GM12801 (cell line): ENCODE measurements around the gene MXRA7.

Source experiments
- TF ChIP-seq, protein P1 (sequence below): IDR thresholded peaks from one replicate; pipeline ENCODE4 v1.5.1; 2011; ENCODE audit warnings: control low read depth; ENCODE audit not compliant: insufficient read length; ENCODE audit errors: extremely low read depth

The MXRA7 gene

DNA sequence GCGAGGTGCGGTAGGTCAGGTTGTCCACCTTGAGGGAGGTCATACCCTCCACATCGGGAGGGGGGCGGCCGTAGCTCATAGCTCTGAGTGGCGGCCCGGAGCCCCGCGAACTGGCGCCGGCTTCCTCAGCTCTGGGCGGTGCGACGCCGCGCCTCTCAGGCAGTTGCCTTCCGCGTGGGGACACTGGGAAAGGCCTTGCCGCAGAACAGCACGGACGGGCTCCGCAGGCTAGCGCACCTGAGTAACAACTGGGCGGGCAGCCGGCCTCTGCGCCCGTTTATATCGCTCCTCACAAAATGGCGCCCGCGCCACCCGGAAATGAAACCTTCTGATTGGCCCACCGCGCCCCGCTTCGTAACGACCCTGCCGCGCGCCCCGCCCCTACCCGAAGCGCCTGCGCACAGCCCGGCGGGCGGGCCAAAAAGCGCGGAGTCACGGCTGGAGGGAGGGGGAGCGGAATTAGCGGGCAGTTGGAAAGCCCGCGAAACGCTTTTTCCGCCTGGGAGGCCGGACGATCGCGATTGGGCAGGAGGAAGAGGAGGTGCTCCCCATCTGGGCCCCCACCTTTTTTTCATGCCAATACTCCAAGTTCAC lies 26.4 kb upstream of the MXRA7 start, which contains the start of gene SRSF2:
Gene SRSF2, minus strand, starts transcription at position 250 of the 594 bp plus-strand sequence. Its CDS starts 171 bp downstream, at position 79.
- TF ChIP-seq, protein P1, sequence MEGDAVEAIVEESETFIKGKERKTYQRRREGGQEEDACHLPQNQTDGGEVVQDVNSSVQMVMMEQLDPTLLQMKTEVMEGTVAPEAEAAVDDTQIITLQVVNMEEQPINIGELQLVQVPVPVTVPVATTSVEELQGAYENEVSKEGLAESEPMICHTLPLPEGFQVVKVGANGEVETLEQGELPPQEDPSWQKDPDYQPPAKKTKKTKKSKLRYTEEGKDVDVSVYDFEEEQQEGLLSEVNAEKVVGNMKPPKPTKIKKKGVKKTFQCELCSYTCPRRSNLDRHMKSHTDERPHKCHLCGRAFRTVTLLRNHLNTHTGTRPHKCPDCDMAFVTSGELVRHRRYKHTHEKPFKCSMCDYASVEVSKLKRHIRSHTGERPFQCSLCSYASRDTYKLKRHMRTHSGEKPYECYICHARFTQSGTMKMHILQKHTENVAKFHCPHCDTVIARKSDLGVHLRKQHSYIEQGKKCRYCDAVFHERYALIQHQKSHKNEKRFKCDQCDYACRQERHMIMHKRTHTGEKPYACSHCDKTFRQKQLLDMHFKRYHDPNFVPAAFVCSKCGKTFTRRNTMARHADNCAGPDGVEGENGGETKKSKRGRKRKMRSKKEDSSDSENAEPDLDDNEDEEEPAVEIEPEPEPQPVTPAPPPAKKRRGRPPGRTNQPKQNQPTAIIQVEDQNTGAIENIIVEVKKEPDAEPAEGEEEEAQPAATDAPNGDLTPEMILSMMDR, result no peak

DNA sequence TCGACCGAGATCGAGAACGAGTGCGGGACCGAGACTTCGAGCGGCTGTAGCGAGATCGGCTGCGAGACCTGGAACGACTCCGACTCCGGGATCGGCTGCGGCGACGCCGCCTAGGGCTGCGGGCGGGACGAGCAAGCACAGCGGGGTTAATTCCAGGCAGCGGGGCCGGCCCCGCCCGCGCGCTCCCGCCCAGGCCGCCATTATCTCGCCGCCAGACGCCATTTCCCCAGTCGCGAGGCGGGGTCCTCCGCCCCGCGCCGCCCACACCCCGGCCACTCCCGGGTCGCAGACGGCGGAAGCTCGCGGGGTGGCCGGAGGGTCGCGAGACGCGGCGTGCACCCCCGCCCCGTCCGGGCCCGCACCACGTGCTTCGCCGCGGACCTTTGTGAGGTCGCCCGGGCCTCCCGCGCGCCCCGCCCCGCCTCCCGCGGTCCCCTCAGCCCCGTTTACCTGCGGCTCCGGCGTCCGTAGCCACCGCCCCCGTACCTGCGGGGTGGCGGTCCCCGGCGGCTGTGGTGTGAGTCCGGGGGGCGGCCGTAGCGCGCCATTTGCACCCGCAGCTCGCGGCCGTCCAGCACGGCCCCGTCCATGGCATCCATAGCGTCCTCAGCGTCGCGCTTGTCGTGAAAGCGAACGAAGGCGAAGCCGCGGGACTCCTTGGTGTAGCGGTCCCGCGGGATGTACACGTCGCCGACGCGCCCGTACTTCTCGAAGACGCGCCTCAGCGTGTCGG lies 25.8 kb upstream of the MXRA7 start:
- TF ChIP-seq, protein P1, result no peak

DNA sequence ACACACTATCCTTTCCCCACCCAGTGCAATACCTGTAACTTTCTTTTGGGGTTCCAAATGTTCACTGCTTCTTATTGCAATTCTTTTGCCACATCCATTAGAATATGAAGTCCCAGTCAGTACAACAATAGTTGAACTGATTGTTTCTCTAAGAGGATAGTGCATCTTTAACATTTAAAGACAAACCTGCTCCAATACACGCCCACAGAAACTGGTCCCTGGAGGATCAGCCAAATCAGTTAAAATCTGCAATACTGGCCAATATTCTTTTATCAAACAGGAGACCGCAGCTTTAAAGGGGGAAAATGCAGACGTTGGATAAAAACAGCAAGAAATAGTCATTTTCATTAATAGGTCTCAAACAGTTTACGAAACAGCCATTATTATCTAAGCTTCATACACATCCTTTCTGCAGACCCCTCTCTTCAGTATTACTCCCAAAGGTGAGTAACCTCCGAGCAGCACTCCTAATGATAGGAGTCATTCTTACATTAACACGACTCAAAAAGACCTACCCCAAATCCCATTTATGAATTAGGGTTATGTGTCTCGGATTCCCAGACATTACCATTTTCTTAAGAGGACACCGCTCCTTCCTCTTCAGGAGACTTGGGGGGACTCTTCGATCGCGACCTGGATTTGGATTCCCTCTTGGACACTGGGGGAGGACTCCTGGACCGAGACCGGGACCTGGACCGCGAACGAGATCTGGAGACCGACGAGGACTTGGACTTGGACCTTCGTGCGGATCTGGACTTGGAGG lies 25.0 kb upstream of the MXRA7 start:
- TF ChIP-seq, protein P1, result no peak

DNA sequence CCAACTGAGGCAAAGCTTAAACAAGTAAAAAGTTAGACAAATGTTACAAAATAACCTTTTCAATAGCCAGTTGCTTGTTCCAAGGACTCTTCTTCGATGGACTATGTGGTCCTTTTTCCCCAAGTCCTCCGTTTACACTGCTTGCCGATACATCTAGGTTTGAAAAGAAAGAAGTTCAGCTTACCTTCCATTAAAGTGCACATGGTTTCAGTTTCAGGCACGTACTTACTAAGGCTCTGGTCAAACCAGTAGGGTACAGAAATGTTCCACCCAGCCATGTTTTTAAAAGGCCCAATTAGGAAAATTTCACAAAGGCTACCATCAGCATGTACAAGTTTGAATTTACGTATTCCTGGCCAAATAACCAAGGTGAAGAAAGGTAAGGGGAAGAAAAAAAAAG lies 24.2 kb upstream of the MXRA7 start:
- TF ChIP-seq, protein P1, result no peak

DNA sequence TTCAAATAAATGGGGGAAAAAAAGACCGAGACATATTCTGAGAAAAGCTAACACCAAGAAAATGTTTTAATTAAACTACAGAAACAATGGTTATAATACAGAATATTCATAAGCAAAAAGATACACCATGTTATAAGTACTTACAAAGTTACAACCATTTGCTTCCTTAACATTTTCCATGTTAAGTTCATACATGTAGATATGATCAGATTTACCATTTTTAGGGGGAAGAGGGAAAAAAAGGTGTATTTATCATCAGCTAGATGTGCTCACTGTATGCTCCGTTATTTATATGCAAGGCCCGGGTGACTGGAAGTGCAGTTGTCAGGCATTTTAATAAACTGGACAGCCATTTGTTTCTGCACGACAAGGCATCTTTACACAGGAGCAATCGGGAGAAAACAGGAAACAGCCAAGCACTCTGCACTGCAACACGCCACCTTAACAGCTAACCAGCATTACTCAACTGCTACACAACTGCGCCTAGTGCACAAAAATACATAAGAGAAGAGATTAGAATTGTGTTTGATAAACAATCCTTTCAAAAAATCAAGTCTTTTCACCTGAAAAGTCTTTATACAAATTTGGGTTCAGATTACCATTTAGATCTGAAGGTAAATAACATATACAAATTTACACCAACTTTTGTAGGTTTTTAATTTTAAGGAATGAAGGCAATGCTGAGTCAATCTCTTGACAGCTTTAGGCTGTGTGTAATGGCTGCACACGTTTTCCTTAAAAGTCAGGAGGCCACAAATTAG lies 23.5 kb upstream of the MXRA7 start:
- TF ChIP-seq, protein P1, result no peak

DNA sequence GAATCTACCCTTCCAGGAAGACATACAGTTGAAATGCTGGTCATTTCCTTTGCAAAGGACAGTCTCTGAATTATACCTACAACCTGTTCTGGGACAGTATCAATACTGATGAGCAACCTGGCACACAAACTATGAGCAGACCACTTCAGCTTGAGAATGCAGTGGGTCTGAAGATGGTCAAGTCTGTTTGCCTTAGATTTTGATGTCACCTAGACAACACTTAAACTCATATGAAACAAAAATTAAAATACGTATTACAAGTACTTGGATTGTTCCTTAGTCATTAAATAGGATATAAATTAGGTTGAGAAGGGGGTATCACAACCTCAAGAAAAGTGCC lies 22.8 kb upstream of the MXRA7 start:
- TF ChIP-seq, protein P1, result no peak
